Neural progenitor cell (in vitro differentiated cells): ENCODE results near the gene DLL1.

Source experiments
- CTCF ChIP-seq: fragments of 200-600 bp; sonication (generic); IDR thresholded peaks from 2 replicates; pipeline ENCODE4 v1.5.1; 2017; ENCODE audit warnings: antibody characterized with exemption, mild to moderate bottlenecking
- EZH2 ChIP-seq: fragments of 200-600 bp; sonication (generic); IDR thresholded peaks from 2 replicates; pipeline ENCODE4 v1.6.1; 2017; ENCODE audit warnings: antibody characterized with exemption, mild to moderate bottlenecking, moderate library complexity

DNA sequence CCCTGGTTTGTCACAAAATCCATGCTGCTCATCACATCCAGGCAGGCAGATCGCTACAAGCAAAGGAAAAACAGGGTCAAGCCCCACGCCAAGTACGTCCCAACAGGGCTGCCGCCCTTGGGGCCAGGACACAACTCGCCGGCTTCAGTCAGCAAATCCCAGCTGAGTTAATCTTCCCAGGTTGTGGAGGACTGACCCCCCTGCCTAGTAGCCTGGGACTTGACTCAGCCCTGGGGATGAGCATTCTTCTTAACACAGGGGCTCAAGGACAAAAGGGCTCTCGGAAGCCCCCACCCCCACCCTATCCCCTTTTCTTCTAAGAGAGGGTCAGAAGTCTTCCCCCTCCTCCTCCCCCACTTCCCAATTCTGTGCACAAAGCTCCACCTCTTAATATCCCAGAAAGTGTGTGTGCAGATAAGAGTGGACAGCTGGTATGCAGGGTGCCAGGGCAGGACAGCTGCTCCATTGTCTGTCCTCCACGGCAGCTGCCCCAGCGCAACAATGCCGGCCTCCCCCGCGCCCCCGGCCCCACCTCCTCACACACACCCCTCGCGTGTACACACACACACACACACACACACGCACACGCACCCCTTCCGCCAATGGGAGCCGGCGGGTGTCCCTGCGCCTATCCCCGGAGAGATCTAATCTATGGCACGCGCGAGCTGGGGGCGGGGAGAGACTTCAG, 4.5 kb downstream of the DLL1 start:
- TF ChIP-seq CTCF, result no peak
- no peak for TF ChIP-seq EZH2
